Liver (tissue), 9 donors: ENCODE results near the gene TNFSF13. TPM values are rescaled to one million over a fixed set of nuclear protein-coding genes. Genes with fewer than 3 reads are reported as not detected.

Source experiments
- DNase-seq: peaks from one replicate; pipeline ENCODE4 v3.0.0-alpha.2; 2017; ENCODE audit warnings: low spot score
- H3K27ac ChIP-seq, 2 donors: one replicate each; pipeline ENCODE4 v1.7.0; 2013; ENCODE audit warnings: inconsistent platforms in 2 of 2, low read length in 2 of 2, control low read depth in 1 of 2, low read depth in 1 of 2, mild to moderate bottlenecking in 1 of 2
- H3K27me3 ChIP-seq, 4 donors: one replicate each; pipeline versions ENCODE4 v1.6.1 to v1.7.0; 2013; ENCODE audit warnings: low read length in 3 of 4, inconsistent platforms in 1 of 4, mild to moderate bottlenecking in 1 of 4, moderate library complexity in 1 of 4; ENCODE audit not compliant: control insufficient read depth in 4 of 4, insufficient read depth in 4 of 4
- H3K36me3 ChIP-seq, 4 donors: one replicate each; pipeline versions ENCODE4 v1.6.1 to v1.7.0; 2013; ENCODE audit warnings: low read length in 3 of 4, mild to moderate bottlenecking in 3 of 4, low read depth in 1 of 4, moderate library complexity in 1 of 4; ENCODE audit not compliant: control insufficient read depth in 4 of 4, insufficient read depth in 3 of 4
- H3K4me1 ChIP-seq, 4 donors: one replicate each; pipeline versions ENCODE4 v1.6.1 to v1.7.0; 2013; ENCODE audit warnings: low read length in 3 of 4, mild to moderate bottlenecking in 3 of 4, moderate library complexity in 1 of 4; ENCODE audit not compliant: control insufficient read depth in 4 of 4, insufficient read depth in 4 of 4
- H3K4me3 ChIP-seq, 3 donors: one replicate each; pipeline versions ENCODE4 v1.6.1 to v1.7.0; 2013; ENCODE audit warnings: low read length in 3 of 3, control low read depth in 1 of 3, low read depth in 1 of 3, mild to moderate bottlenecking in 1 of 3
- H3K9ac ChIP-seq, 2 donors: one replicate each; pipeline ENCODE4 v1.7.0; 2013; ENCODE audit warnings: low read length in 2 of 2, mild to moderate bottlenecking in 2 of 2, moderate library complexity in 2 of 2, control low read depth in 1 of 2, low read depth in 1 of 2
- H3K9me3 ChIP-seq, 4 donors: one replicate each; pipeline versions ENCODE4 v1.6.1 to v1.7.0; 2013; ENCODE audit warnings: low read length in 3 of 4; ENCODE audit not compliant: control insufficient read depth in 4 of 4
- ATF3 ChIP-seq: IDR thresholded peaks from 2 replicates; pipeline ENCODE4 v1.6.1; 2016; ENCODE audit warnings: antibody characterized with exemption
- CTCF ChIP-seq: fragments of 150-350 bp; IDR thresholded peaks from 2 replicates; pipeline ENCODE4 v1.5.1; 2017; ENCODE audit warnings: improper control_type of control experiment, low read depth, low read length; ENCODE audit not compliant: missing input control
- EGR1 ChIP-seq, 2 donors: IDR thresholded peaks; 2 replicates each; pipeline ENCODE4 v1.6.1; 2016 to 2018; ENCODE audit warnings: antibody characterized with exemption in 2 of 2, low read depth in 2 of 2
- FOXA1 ChIP-seq: IDR thresholded peaks from 2 replicates; pipeline ENCODE4 v1.6.1; 2016; ENCODE audit warnings: antibody characterized with exemption
- GABPA ChIP-seq, 2 donors: IDR thresholded peaks in 1 of 2; conservative IDR thresholded peaks in 1 of 2; 2 replicates each; pipeline ENCODE4 v1.6.1; 2016; ENCODE audit warnings: antibody characterized with exemption in 2 of 2, mild to moderate bottlenecking in 1 of 2, moderate library complexity in 1 of 2
- HNF4A ChIP-seq, 2 donors: conservative IDR thresholded peaks; 2 replicates each; pipeline ENCODE4 v1.6.1; 2016; ENCODE audit warnings: antibody characterized with exemption in 2 of 2, mild to moderate bottlenecking in 2 of 2
- HNF4G ChIP-seq: IDR thresholded peaks from 2 replicates; pipeline ENCODE4 v1.6.1; 2016; ENCODE audit warnings: antibody characterized with exemption
- JUND ChIP-seq, 2 donors: IDR thresholded peaks; 2 replicates each; pipeline ENCODE4 v1.6.1; 2016; ENCODE audit warnings: antibody characterized with exemption in 2 of 2
- MAX ChIP-seq: IDR thresholded peaks from 2 replicates; pipeline ENCODE4 v1.6.1; 2016; ENCODE audit warnings: antibody characterized with exemption
- RAD21 ChIP-seq, 2 donors: IDR thresholded peaks; 2 replicates each; pipeline ENCODE4 v1.6.1; 2016; ENCODE audit warnings: antibody characterized with exemption in 2 of 2, mild to moderate bottlenecking in 2 of 2
- RXRA ChIP-seq, 2 donors: IDR thresholded peaks; 2 replicates each; pipeline ENCODE4 v1.6.1; 2017 to 2018; ENCODE audit warnings: antibody characterized with exemption in 2 of 2, mild to moderate bottlenecking in 1 of 2
- SP1 ChIP-seq: IDR thresholded peaks from 2 replicates; pipeline ENCODE4 v1.6.1; 2018; ENCODE audit warnings: antibody characterized with exemption, mild to moderate bottlenecking
- TAF1 ChIP-seq: conservative IDR thresholded peaks from 2 replicates; pipeline ENCODE4 v1.6.1; 2016; ENCODE audit warnings: antibody characterized with exemption, mild to moderate bottlenecking
- YY1 ChIP-seq: IDR thresholded peaks from 2 replicates; pipeline ENCODE4 v1.6.1; 2016; ENCODE audit warnings: antibody characterized with exemption, mild to moderate bottlenecking
- WGBS: extraction: QIAGEN DNeasy Blood & Tissue Kit; methylation state at CpG from one replicate; pipeline ENCODE4 v1.1.7; 2013; 5-methylcytosine and 5-hydroxymethylcytosine counted together
- polyA plus RNA-seq, 2 donors: library from polyadenylated mRNA; stranded (reverse) in 1 of 2; unstranded in 1 of 2; fragments of 200-250 nt in 1 of 2; fragments of >200 nt in 1 of 2; fragmentation: Nextera tagmentation in 1 of 2; extraction: Ambion mirVana in 1 of 2; gene quantifications; one replicate each; pipeline versions ENCODE4 v1.2.1 to v1.2.3, GENCODE V29; 2013 to 2015
- total RNA-seq, 2 donors: library from RNA; depleted of rRNA; stranded (reverse); fragments of >200 nt; gene quantifications; one replicate each; pipeline ENCODE4 v1.2.3, GENCODE V29; 2014
- donor health status: healthy.
- donor health status: healthy.
- donor health status: healthy.
- donor health status: healthy.
- donor health status: healthy.

Gene TNFSF13
- total and polyA plus RNA-seq, 4 donors: 1.4 to 9.3 (median 4.5) TPM

- TF ChIP-seq RXRA (IDR thresholded peaks at IDR 0.05): peak; percentile 22 to 63
Measured at GRCh38 chr17:7557775-7558543, 591 bp upstream of the TNFSF13 start (continued).

GRCh38 chr17:7559320-7560171 is 996 bp downstream of the TNFSF13 start:
- WGBS: 70% methylated on average over 18 of the region's 18 CpGs
- no peaks in the 10 kb centered on the region for H3K9me3 ChIP-seq
- H3K27ac ChIP-seq: peak overlapping the region; percentile 79 to 94
- H3K4me3 ChIP-seq: no peak overlapping the region
- no peak for TF ChIP-seq HNF4A (conservative IDR thresholded peaks at IDR 0.05)
- peaks cover 10 to 55% (median 41%) of the 10 kb centered on the region in 4 donors for H3K4me1 ChIP-seq
- no peak for DNase-seq
- peak overlapping the region in 1 of 2 donors; percentile 76 for H3K9ac ChIP-seq
- H3K36me3 ChIP-seq: peaks cover 0 to 8% (median 0%) of the 10 kb centered on the region in 4 donors
- H3K27me3 ChIP-seq: no peaks in the 10 kb centered on the region

GRCh38 chr17:7560172-7561027 is 1.9 kb downstream of the TNFSF13 start:
- Histone ChIP-seq H3K27me3 (no peaks in the 10 kb centered on the region), H3K36me3 (peaks cover under 1 to 17% (median 5%) of the 10 kb centered on the region in 4 donors), H3K9me3 (no peaks in the 10 kb centered on the region), H3K4me3 (no peak overlapping the region), H3K9ac (peak overlapping the region in 1 of 2 donors; percentile 35), H3K4me1 (peaks cover 10 to 55% (median 41%) of the 10 kb centered on the region in 4 donors), H3K27ac (peak overlapping the region; percentile 8 to 19)
- TF ChIP-seq TAF1: no peak
- TF ChIP-seq CTCF: peak; percentile 68
- no peak for TF ChIP-seq FOXA1
- peak in 1 of 2 donors; percentile 51 for TF ChIP-seq RAD21 (IDR thresholded peaks at IDR 0.05)
- no peak for TF ChIP-seq MAX
- DNase-seq: peak; percentile 73
- 31% methylated on average over 22 of the region's 22 CpGs for WGBS

- no peaks in the 10 kb centered on the region for H3K27me3 ChIP-seq
- H3K9ac ChIP-seq: no peak overlapping the region
- H3K4me1 ChIP-seq: peaks cover 10 to 55% (median 41%) of the 10 kb centered on the region in 4 donors
- peak; percentile 90 for DNase-seq
- H3K4me3 ChIP-seq: peak overlapping the region; percentile 50 to 85 (median 73)
- H3K27ac ChIP-seq: peak overlapping the region; percentile 33 to 89
- peaks cover 4 to 20% (median 6%) of the 10 kb centered on the region in 4 donors for H3K36me3 ChIP-seq
- under 1% methylated on average over 32 of the region's 32 CpGs for WGBS
- H3K9me3 ChIP-seq: no peaks in the 10 kb centered on the region
- TF ChIP-seq EGR1 (IDR thresholded peaks at IDR 0.05; ENCODE audit: low read depth in 2 of 2): no peak
- peak; percentile 67 for TF ChIP-seq YY1
- peak; percentile 21 for TF ChIP-seq MAX
- TF ChIP-seq JUND (IDR thresholded peaks at IDR 0.05): no peak
- TF ChIP-seq FOXA1: no peak
- no peak for TF ChIP-seq ATF3
- TF ChIP-seq SP1: peak; percentile 47
- no peak for TF ChIP-seq GABPA (IDR thresholded peaks at IDR 0.05 in 1 of 2, conservative IDR thresholded peaks at IDR 0.05 in 1 of 2)
- TF ChIP-seq TAF1: no peak
- peak in 1 of 2 donors; percentile 14 for TF ChIP-seq RXRA (IDR thresholded peaks at IDR 0.05)
- peak; percentile 22 to 53 for TF ChIP-seq HNF4A (conservative IDR thresholded peaks at IDR 0.05)
- TF ChIP-seq CTCF: peak; percentile 94
- TF ChIP-seq HNF4G: no peak
Measured at GRCh38 chr17:7561028-7561575, 2.6 kb downstream of the TNFSF13 start.
